Choroid plexus epithelial cell (primary cell): ENCODE results near the gene SWT1.

Source experiments
- DNase-seq: peaks from one replicate; pipeline ENCODE4 v3.0.0-alpha.2; 2010; ENCODE audit warnings: low read depth
- H3K4me3 ChIP-seq: 2 replicates; pipeline ENCODE4 v1.5.1; 2011; ENCODE audit warnings: low read depth, mild to moderate bottlenecking, control low read depth, low read length, moderate library complexity
- CTCF ChIP-seq: conservative IDR thresholded peaks from 2 replicates; pipeline ENCODE4 v1.5.1; 2011; ENCODE audit warnings: low read depth, mild to moderate bottlenecking, control low read depth, inconsistent platforms, low read length, moderate library complexity

The SWT1 gene

GRCh38 chr1:185155600-185156287 is 1.2 kb upstream of the SWT1 start:
- TF ChIP-seq CTCF, result no peak
- peak; percentile 50 for DNase-seq
- H3K4me3 ChIP-seq, result peak overlapping the region; percentile 90

GRCh38 chr1:185156288-185156853 is 596 bp upstream of the SWT1 start:
- DNase-seq, result no peak
- no peak for TF ChIP-seq CTCF
- peak overlapping the region; percentile 90 for H3K4me3 ChIP-seq

- DNase-seq, result peak; percentile 18
- H3K4me3 ChIP-seq, result peak overlapping the region; percentile 90
- TF ChIP-seq CTCF, result no peak
Measured at GRCh38 chr1:185157599-185158412, 839 bp downstream of the SWT1 start.

- peak; percentile 4 for DNase-seq
- no peak overlapping the region for H3K4me3 ChIP-seq
- TF ChIP-seq CTCF, result no peak
Measured at GRCh38 chr1:185158800-185159199, 1.8 kb downstream of the SWT1 start.

GRCh38 chr1:185159966-185160365 is 3.0 kb downstream of the SWT1 start:
- TF ChIP-seq CTCF, result no peak
- DNase-seq, result peak; percentile 9
- H3K4me3 ChIP-seq, result no peak overlapping the region

GRCh38 chr1:185162491-185162890 is 5.5 kb downstream of the SWT1 start:
- TF ChIP-seq CTCF, result no peak
- no peak overlapping the region for H3K4me3 ChIP-seq
- DNase-seq, result no peak
